RWPE1 (cell line): ENCODE results near the gene ANKS1A.

Experiments
- CTCF ChIA-PET: fragments of 350-600 bp; sonication (Branson Sonifier 250); formaldehyde crosslinking; extraction: SDS; loops from one replicate; lab custom pipeline; 2021; lab: Yijun Ruan, JAX
- POLR2A ChIA-PET: fragments of 400-600 bp; formaldehyde crosslinking; extraction: SDS; loops from one replicate; lab custom pipeline; 2020; ENCODE audit warnings: antibody characterized with exemption; ENCODE audit not compliant: low non-redundant PET; lab: Yijun Ruan, JAX
- DNase-seq: peaks from one replicate; pipeline ENCODE4 v3.0.0; 2012; ENCODE audit warnings: low spot score
- H3K27ac ChIP-seq: fragments of 450-650 bp; 2 replicates; pipeline ENCODE4 v1.5.1; 2017
- CTCF ChIP-seq: fragments of 450-650 bp; conservative IDR thresholded peaks from 2 replicates; pipeline ENCODE4 v1.5.1; 2017; ENCODE audit warnings: low read depth, mild to moderate bottlenecking

Gene ANKS1A

GRCh38 chr6:34934516-34934915, 45.5 kb downstream of the ANKS1A start:
- no peak for TF ChIP-seq CTCF
- no peak overlapping the region for H3K27ac ChIP-seq
- DNase-seq: peak; percentile 16
- ChIA-PET CTCF (no interaction called here), POLR2A (no interaction called here)

GRCh38 chr6:34938268-34938667, 49.2 kb downstream of the ANKS1A start:
- no peak for TF ChIP-seq CTCF
- CTCF ChIA-PET: interaction anchor here (0.6 kb wide), 1 partner anchor 414 kb away, joined by 4 read pairs; no protein-coding TSS in a partner anchor
- POLR2A ChIA-PET: no interaction called here
- no peak overlapping the region for H3K27ac ChIP-seq
- no peak for DNase-seq

- POLR2A ChIA-PET: no interaction called here
These were observed 51.0 kb downstream of the ANKS1A start for GRCh38 chr6:34940030-34940434.

GRCh38 chr6:34941421-34941820, 52.4 kb downstream of the ANKS1A start:
- ChIA-PET CTCF (interaction anchor here (0.7 kb wide), 1 partner anchor 40 kb away, joined by 3 read pairs; no protein-coding TSS in a partner anchor), POLR2A (no interaction called here)
- H3K27ac ChIP-seq: no peak overlapping the region
- no peak for DNase-seq
- TF ChIP-seq CTCF: no peak

More at GRCh38 chr6:34940030-34940434, 51.0 kb downstream of the ANKS1A start:
- DNase-seq: no peak
- CTCF ChIA-PET: interaction anchor here (0.6 kb wide), 1 partner anchor 34 kb away, joined by 4 read pairs; no protein-coding TSS in a partner anchor
- no peak for TF ChIP-seq CTCF
- H3K27ac ChIP-seq: no peak overlapping the region

GRCh38 chr6:34945317-34945716, 56.3 kb downstream of the ANKS1A start:
- no peak overlapping the region for H3K27ac ChIP-seq
- no peak for TF ChIP-seq CTCF
- DNase-seq: no peak
- ChIA-PET CTCF (no interaction called here), POLR2A (no interaction called here)

GRCh38 chr6:34947561-34947960, 58.5 kb downstream of the ANKS1A start:
- DNase-seq: peak; percentile 18
- no peak for TF ChIP-seq CTCF
- CTCF ChIA-PET: no interaction called here
- no peak overlapping the region for H3K27ac ChIP-seq
- POLR2A ChIA-PET: no interaction called here
